GM13977 (cell line): Measurements from ENCODE around the gene CACNA1C.
"Not testable (repeated sequence)": the region's sequence is repeated elsewhere in the genome, so short reads cannot be mapped to it uniquely, and the experiment has no call there.

Experiments
- DNase-seq: peaks from one replicate; pipeline ENCODE4 v3.0.0; 2012; ENCODE audit warnings: low spot score
- CTCF ChIP-seq: IDR thresholded peaks from 2 replicates; pipeline ENCODE4 v1.5.1; 2012; ENCODE audit warnings: mild to moderate bottlenecking, control low read depth; ENCODE audit not compliant: insufficient read depth; ENCODE audit errors: extremely low read depth, missing control alignments
- in situ Hi-C: fragments of 300-500 bp; cut with MboI; formaldehyde crosslinking; loops from one replicate; pipeline ENCODE4 v1.12.0; 2022; ENCODE audit warnings: low sequenced_read_pairs, low pct_unique_long_range_greater_than_20kb, mixed read lengths, inconsistent platforms; ENCODE audit not compliant: unreplicated experiment

The CACNA1C gene

GRCh38 chr12:2683283-2684025 is 630.7 kb downstream of the CACNA1C start:
- TF ChIP-seq CTCF = no peak
- DNase-seq = no peak
- in situ Hi-C loops = no loop called here

- DNase-seq, in situ Hi-C loops: not testable (repeated sequence)
Measured at GRCh38 chr12:2684026-2684325, 631.2 kb downstream of the CACNA1C start.

- in situ Hi-C loops, DNase-seq: not testable (repeated sequence)
Measured at GRCh38 chr12:2685620-2686279, 633.0 kb downstream of the CACNA1C start.

GRCh38 chr12:2686280-2686646 is 633.5 kb downstream of the CACNA1C start:
- in situ Hi-C loops = no loop called here
- no peak for TF ChIP-seq CTCF
- DNase-seq = no peak

GRCh38 chr12:2687058-2687457 is 634.3 kb downstream of the CACNA1C start:
- in situ Hi-C loops = no loop called here
- no peak for TF ChIP-seq CTCF
- no peak for DNase-seq

- in situ Hi-C loops = no loop called here
- TF ChIP-seq CTCF = no peak
- DNase-seq = no peak
Measured at GRCh38 chr12:2687726-2688125, 634.9 kb downstream of the CACNA1C start.

- in situ Hi-C loops = no loop called here
- DNase-seq = no peak
- no peak for TF ChIP-seq CTCF
Measured at GRCh38 chr12:2688381-2688931, 635.7 kb downstream of the CACNA1C start.
